ENCODE results near the gene C11orf54. TPM values are rescaled to one million over a fixed set of nuclear protein-coding genes. Genes with fewer than 3 reads are reported as not detected.
"Not testable (repeated sequence)": the region's sequence is repeated elsewhere in the genome, so short reads cannot be mapped to it uniquely, and the experiment has no call there.

The C11orf54 gene
- total RNA-seq, 1 donor from 2014 or later = 48.3 TPM

DNA sequence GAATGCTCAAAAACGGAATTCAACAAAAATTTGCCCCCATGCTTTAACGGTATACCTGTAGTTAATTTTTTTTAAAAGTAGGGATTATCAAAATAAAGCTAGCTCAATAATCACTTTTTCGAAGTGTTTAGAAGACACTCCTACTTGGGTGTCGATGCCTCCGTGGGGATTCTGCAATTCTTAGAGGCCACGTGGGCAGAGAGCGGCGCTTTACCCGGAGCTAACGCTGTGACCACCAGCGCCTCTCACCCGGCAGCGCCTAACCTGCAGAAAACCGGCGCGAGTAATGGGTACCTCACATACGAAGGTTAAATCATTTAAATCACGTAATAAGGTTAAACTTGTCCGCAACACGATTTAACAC is 760 bp upstream of the C11orf54 start:
- peak; percentile 67 for ATAC-seq

DNA sequence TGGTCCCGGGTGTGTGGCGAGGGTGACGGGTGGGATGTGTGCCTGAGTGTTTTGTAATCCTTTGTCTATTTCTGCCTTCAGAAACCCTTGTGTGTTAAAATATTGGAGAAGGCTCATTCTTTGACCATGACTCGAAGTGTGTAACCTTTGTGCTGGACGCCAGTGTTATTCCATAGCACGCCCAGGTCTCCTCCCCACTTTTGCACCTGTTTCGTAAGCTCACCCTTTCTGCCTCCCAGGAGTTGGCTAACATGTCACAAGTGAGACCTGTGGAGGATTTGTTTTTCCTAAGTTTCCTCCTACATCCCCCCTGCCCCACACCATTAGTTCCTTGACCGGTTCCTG is 382 bp downstream of the C11orf54 start:
- ATAC-seq (peak; percentile 71), DNase-seq (no peak)
- Histone ChIP-seq H3K9me3 (no peaks in the 10 kb centered on the region), H3K36me3 (peaks cover 21% of the 10 kb centered on the region), H3K27me3 (no peaks in the 10 kb centered on the region), H3K4me1 (peaks cover 42% of the 10 kb centered on the region), H3K27ac (peak overlapping the region; percentile 94), H3K4me3 (peak overlapping the region; percentile 86)
- intact Hi-C loops (cut with DNase I) = no loop called here
- TF ChIP-seq, protein P1, sequence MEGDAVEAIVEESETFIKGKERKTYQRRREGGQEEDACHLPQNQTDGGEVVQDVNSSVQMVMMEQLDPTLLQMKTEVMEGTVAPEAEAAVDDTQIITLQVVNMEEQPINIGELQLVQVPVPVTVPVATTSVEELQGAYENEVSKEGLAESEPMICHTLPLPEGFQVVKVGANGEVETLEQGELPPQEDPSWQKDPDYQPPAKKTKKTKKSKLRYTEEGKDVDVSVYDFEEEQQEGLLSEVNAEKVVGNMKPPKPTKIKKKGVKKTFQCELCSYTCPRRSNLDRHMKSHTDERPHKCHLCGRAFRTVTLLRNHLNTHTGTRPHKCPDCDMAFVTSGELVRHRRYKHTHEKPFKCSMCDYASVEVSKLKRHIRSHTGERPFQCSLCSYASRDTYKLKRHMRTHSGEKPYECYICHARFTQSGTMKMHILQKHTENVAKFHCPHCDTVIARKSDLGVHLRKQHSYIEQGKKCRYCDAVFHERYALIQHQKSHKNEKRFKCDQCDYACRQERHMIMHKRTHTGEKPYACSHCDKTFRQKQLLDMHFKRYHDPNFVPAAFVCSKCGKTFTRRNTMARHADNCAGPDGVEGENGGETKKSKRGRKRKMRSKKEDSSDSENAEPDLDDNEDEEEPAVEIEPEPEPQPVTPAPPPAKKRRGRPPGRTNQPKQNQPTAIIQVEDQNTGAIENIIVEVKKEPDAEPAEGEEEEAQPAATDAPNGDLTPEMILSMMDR (IDR thresholded peaks at IDR 0.05) = no peak

More for the DNA sequence above, 760 bp upstream of the C11orf54 start:
- Histone ChIP-seq H3K36me3 (peaks cover 32% of the 10 kb centered on the region), H3K9me3 (no peaks in the 10 kb centered on the region), H3K4me1 (peaks cover 46% of the 10 kb centered on the region), H3K27me3 (no peaks in the 10 kb centered on the region), H3K27ac (peak overlapping the region; percentile 94), H3K4me3 (peak overlapping the region; percentile 86)
- DNase-seq = peak; percentile 81
- intact Hi-C loops (cut with DNase I) = no loop called here
- TF ChIP-seq, protein P1 (IDR thresholded peaks at IDR 0.05) = no peak

DNA sequence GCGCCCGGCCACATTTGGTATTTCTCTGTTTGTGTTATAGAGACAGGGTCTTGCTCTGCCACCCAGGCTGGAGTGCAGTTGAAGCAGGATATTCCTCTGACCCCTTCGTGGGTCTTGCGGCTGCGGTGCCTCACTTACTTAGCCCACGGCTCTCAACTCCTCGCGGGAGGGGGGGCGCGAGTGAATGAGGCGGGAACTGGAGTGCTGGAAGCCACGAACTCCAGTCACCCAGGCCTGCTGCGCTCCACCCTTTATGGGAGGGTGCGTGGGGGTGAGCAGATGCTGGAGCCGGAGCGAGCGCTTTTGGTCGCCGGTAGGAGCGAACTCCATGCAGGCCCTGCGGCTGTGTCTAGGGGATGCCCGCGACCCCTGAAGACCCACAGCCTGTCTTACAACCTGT is 1.8 kb downstream of the C11orf54 start:
- Histone ChIP-seq H3K36me3 (peaks cover 6% of the 10 kb centered on the region), H3K4me1 (peaks cover 30% of the 10 kb centered on the region), H3K27ac (no peak overlapping the region), H3K4me3 (no peak overlapping the region), H3K27me3 (no peaks in the 10 kb centered on the region), H3K9me3 (no peaks in the 10 kb centered on the region)
- ATAC-seq (no peak), DNase-seq (no peak)
- TF ChIP-seq, protein P1 (IDR thresholded peaks at IDR 0.05) = no peak
- intact Hi-C loops (cut with DNase I) = no loop called here

DNA sequence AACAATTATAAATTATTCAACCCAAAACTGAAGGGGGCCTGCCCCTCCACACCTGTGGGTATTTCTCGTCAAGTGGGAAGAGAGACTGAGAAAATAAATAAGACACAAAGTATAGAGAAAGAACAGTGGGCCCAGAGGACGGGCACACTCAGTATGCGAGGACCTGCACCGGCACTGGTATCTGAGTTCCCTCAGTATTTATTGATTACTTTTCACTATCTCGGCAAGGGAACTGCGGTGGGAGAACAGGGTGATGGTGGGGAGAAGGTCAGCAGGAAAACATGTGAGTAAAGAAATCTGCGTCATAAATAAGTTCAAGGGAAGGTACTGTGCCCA is 3.2 kb downstream of the C11orf54 start:
- intact Hi-C loops (cut with DNase I) = no loop called here
- DNase-seq (no peak), ATAC-seq (no peak)
- Histone ChIP-seq H3K36me3 (no peaks in the 10 kb centered on the region), H3K4me3 (no peak overlapping the region), H3K4me1 (peaks cover 17% of the 10 kb centered on the region), H3K27ac (no peak overlapping the region), H3K27me3 (no peaks in the 10 kb centered on the region), H3K9me3 (no peaks in the 10 kb centered on the region)
- TF ChIP-seq, protein P1 (IDR thresholded peaks at IDR 0.05) = no peak

DNA sequence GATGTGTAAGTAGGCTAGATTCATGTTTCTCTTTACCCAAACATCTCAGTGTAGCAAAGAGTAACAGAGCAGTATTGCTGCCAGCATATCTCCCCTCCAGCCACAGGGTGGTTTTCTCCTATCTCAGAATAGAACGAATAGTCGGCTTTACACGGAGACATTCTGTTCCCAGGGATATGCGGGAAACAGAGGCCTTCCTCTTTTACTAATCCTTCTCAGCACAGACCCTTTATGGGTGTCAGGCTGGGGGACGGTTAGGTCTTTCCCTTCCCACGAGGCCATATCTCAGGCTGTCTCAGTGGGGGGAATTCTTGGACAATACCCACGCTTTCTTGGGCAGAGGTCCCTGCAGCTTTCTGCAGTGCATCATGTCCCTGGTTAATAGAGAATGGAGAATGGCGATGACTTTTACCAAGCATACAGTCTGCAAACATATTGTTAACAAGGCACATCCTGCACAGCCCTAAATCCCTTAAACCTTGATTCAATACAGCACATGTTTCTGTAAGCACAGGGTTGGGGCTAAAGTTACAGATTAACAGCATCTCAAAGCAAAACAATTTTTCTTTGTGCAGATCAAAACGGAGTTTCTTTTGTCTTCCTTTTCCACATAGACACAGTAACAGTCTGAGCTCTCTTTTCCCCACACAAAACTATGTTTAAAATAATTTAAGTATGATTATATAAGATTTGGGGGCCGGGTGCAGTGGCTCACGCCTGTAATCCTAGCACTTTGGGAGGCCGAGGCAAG is 3.7 kb downstream of the C11orf54 start:
- H3K27ac ChIP-seq; H3K4me3 ChIP-seq; H3K9me3 ChIP-seq; H3K36me3 ChIP-seq; intact Hi-C loops (cut with DNase I); DNase-seq; H3K27me3 ChIP-seq; ATAC-seq: not testable (repeated sequence)
- peaks cover 11% of the 10 kb centered on the region for H3K4me1 ChIP-seq

DNA sequence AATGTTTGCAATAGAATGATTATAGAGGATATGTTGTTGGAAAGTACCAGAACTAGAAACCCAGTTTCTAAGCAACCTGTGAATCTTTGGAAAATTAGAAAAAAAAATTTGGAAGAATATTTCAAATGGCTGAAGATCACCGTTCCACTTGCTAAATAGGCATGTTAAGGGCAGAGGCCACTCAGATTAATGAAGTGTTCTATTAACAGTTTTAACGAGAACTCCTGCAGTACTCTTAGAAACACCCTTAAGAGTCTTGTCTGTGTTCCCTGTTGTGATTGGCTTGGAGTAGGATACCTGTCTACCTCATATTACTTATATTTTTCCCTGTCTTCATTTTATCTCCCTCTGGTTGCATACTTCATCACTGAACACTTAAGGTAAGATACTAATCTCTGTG is 4.6 kb downstream of the C11orf54 start:
- TF ChIP-seq, protein P1 (IDR thresholded peaks at IDR 0.05) = no peak
- Histone ChIP-seq H3K36me3 (peaks cover 6% of the 10 kb centered on the region), H3K27ac (no peak overlapping the region), H3K4me1 (peaks cover 9% of the 10 kb centered on the region), H3K27me3 (no peaks in the 10 kb centered on the region), H3K4me3 (no peak overlapping the region), H3K9me3 (no peaks in the 10 kb centered on the region)
- no peak for ATAC-seq
- intact Hi-C loops (cut with DNase I) = no loop called here
- DNase-seq = no peak
